GM18861 (cell line): ENCODE results near the gene OR52L1.

Experiments used
- ATAC-seq: cut with Tn5 transposase; IDR thresholded peaks from one replicate; pipeline ENCODE4 v1.9.1; 2021; ENCODE audit not compliant: unreplicated experiment

Gene OR52L1

GRCh38 chr11:5941951-5942350 lies 44.8 kb downstream of the OR52L1 start, which contains the start of gene OR56A3:
Gene OR56A3, plus strand, starts transcription at chr11:5942251. Its CDS starts 5,096 bp downstream, at chr11:5947347.
- ATAC-seq: no peak

GRCh38 chr11:5940748-5941147 lies 46.0 kb downstream of the OR52L1 start:
- ATAC-seq: no peak

- ATAC-seq: no peak
Measured at GRCh38 chr11:5938603-5938965, 48.2 kb downstream of the OR52L1 start.

- ATAC-seq: no peak
Measured at GRCh38 chr11:5937868-5938602, 48.8 kb downstream of the OR52L1 start.
